ENCODE results near the gene ADORA2B.
"Not testable (repeated sequence)": the region's sequence is repeated elsewhere in the genome, so short reads cannot be mapped to it uniquely, and the experiment has no call there.

DNA sequence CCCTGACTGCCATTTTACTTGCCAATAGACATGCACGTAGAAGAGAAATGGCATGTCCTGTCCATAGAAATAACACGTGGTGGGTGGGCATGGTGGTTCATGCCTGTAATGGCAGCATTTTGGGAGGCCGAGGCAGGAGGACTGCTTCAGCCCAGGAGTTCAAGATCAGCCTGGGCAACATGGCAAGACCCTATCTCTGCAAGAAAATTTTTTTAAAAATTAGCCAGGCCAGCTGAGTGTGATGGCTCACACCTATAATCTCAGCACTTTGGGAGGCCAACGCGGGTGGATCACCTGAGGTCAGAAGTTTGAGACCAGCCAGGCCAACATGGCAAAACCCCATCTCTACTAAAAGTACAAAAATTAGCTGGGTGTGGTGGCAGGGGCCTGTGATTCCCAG lies 33.2 kb upstream of the ADORA2B start:
- TF ChIP-seq, protein P1, sequence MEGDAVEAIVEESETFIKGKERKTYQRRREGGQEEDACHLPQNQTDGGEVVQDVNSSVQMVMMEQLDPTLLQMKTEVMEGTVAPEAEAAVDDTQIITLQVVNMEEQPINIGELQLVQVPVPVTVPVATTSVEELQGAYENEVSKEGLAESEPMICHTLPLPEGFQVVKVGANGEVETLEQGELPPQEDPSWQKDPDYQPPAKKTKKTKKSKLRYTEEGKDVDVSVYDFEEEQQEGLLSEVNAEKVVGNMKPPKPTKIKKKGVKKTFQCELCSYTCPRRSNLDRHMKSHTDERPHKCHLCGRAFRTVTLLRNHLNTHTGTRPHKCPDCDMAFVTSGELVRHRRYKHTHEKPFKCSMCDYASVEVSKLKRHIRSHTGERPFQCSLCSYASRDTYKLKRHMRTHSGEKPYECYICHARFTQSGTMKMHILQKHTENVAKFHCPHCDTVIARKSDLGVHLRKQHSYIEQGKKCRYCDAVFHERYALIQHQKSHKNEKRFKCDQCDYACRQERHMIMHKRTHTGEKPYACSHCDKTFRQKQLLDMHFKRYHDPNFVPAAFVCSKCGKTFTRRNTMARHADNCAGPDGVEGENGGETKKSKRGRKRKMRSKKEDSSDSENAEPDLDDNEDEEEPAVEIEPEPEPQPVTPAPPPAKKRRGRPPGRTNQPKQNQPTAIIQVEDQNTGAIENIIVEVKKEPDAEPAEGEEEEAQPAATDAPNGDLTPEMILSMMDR (IDR thresholded peaks at IDR 0.05; ENCODE audit: low read depth, low read length), result not testable (repeated sequence)
- TF ChIP-seq EZH2phosphoT487 (IDR thresholded peaks at IDR 0.05; ENCODE audit: low read depth), result not testable (repeated sequence)

Data from OCI-LY3 (cell line).